Right lobe of liver (tissue), 6 donors: ENCODE data around the gene WIF1. TPM values are rescaled to one million over a fixed set of nuclear protein-coding genes. Genes with fewer than 3 reads are reported as not detected.

Experiments
- ATAC-seq, 4 donors: fragments of 200-7000 bp; cut with Tn5 transposase; one replicate each; pipeline ENCODE4 v1.9.1; 2020; ENCODE audit warnings: mild to moderate bottlenecking in 4 of 4, moderate library complexity in 4 of 4
- DNase-seq, 3 donors: peaks; one replicate each; pipeline ENCODE4 v3.0.0-alpha.2; 2020
- H3K27ac ChIP-seq, 3 donors: fragments of 200-600 bp; one replicate each; pipeline ENCODE4 v1.8.0; 2022
- H3K27me3 ChIP-seq, 2 donors: fragments of 200-600 bp; one replicate each; pipeline ENCODE4 v1.8.0; 2022
- H3K36me3 ChIP-seq, 4 donors: fragments of 200-600 bp; sonication (generic) in 1 of 4; one replicate each; pipeline versions ENCODE4 v1.5.1 to v1.8.0; 2017 to 2022; ENCODE audit warnings: control low read depth in 1 of 4
- H3K4me1 ChIP-seq, 4 donors: fragments of 200-600 bp; sonication (generic) in 1 of 4; one replicate each; pipeline versions ENCODE4 v1.5.1 to v1.8.0; 2017 to 2022; ENCODE audit warnings: control low read depth in 1 of 4
- H3K4me3 ChIP-seq, 3 donors: fragments of 200-600 bp; one replicate each; pipeline ENCODE4 v1.8.0; 2022
- H3K9me3 ChIP-seq, 4 donors: fragments of 200-600 bp; sonication (generic) in 1 of 4; one replicate each; pipeline versions ENCODE4 v1.5.1 to v1.8.0; 2017 to 2022; ENCODE audit warnings: control low read depth in 1 of 4
- POLR2A ChIP-seq: fragments of 450-650 bp; IDR thresholded peaks from one replicate; pipeline ENCODE4 v1.6.1; 2017; ENCODE audit warnings: antibody characterized with exemption, mild to moderate bottlenecking
- WGBS: methylation state at CpG from one replicate; pipeline ENCODE4 v1.1.6; 2018; ENCODE audit warnings: low coverage, low lambda C conversion rate; ENCODE audit not compliant: insufficient coverage; ENCODE audit errors: missing lambda C conversion rate; 5-methylcytosine and 5-hydroxymethylcytosine counted together
- intact Hi-C, 2 donors: fragments of 100-400 bp; cut with DNase I; formaldehyde crosslinking; loops; one replicate each; pipeline versions ENCODE4 v1.11.2 to v1.14.1; 2022
- total RNA-seq, 6 experiments: library from RNA; depleted of rRNA in 2 of 6; stranded (reverse); fragments of >200 nt in 2 of 6; fragmentation: NEBNext Ultra II Directional in 3 of 6; extraction: Animal tissue kit (Norgen Biotek cat#: 25700) in 3 of 6; gene quantifications; one replicate each; pipeline versions ENCODE4 v1.1.0 to v1.2.4, GENCODE V29; 2016 to 2023
- TF ChIP-seq, protein P1 (sequence below), 4 donors: fragments of 200-600 bp in 3 of 4; fragments of 450-650 bp in 1 of 4; IDR thresholded peaks; one replicate each; pipeline versions ENCODE4 v1.5.1 to v1.8.0; 2016 to 2022; ENCODE audit warnings: antibody characterized with exemption in 4 of 4, mild to moderate bottlenecking in 2 of 4
- donor health status: DM: no; HTN: yes; CAD: no.
- donor health status: DM: no; HTN: no; CAD: no.
- donor health status: DM: no; HTN: no; CAD: no.
- donor health status: DM: no; HTN: yes; CAD: no.
- donor health status: DM: no; HTN: yes; CAD: no.

Gene WIF1
- total RNA-seq, 6 experiments from 2014 or later, result not detected

DNA sequence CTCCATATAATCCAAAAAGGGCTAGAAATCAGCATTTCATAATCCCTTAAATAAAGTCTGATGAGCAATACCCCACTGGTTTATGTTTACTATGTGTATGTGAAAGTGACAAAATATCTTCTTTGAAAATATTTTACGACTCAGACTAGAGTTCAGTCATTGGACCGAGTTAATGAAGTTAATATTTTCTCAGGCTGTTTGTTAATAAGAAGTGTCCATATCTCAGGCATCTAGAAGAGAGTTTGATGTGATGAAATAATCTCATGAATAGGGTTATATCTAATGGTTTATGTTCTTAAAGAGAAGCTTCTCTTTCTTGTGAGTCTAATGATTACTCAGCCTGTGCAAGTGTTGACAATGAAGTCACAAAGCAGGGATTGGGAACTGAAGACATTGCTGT, 51.8 kb downstream of the WIF1 start:
- Histone ChIP-seq H3K36me3 (no peaks in the 10 kb centered on the region), H3K9me3 (no peaks in the 10 kb centered on the region), H3K27me3 (no peaks in the 10 kb centered on the region), H3K27ac (no peak overlapping the region), H3K4me1 (no peaks in the 10 kb centered on the region), H3K4me3 (no peak overlapping the region)
- intact Hi-C loops, result no loop called here
- ATAC-seq, result no peak
- DNase-seq, result no peak
- 37% methylated on average over 2 of the region's 2 CpGs for WGBS
- TF ChIP-seq, protein P1, sequence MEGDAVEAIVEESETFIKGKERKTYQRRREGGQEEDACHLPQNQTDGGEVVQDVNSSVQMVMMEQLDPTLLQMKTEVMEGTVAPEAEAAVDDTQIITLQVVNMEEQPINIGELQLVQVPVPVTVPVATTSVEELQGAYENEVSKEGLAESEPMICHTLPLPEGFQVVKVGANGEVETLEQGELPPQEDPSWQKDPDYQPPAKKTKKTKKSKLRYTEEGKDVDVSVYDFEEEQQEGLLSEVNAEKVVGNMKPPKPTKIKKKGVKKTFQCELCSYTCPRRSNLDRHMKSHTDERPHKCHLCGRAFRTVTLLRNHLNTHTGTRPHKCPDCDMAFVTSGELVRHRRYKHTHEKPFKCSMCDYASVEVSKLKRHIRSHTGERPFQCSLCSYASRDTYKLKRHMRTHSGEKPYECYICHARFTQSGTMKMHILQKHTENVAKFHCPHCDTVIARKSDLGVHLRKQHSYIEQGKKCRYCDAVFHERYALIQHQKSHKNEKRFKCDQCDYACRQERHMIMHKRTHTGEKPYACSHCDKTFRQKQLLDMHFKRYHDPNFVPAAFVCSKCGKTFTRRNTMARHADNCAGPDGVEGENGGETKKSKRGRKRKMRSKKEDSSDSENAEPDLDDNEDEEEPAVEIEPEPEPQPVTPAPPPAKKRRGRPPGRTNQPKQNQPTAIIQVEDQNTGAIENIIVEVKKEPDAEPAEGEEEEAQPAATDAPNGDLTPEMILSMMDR (IDR thresholded peaks at IDR 0.05), result no peak
- no peak for TF ChIP-seq POLR2A

GRCh38 chr12:65067383-65067782, 53.7 kb downstream of the WIF1 start:
- H3K27ac ChIP-seq, result no peak overlapping the region
- intact Hi-C loops, result no loop called here
- H3K4me1 ChIP-seq, result no peaks in the 10 kb centered on the region
- no peaks in the 10 kb centered on the region for H3K36me3 ChIP-seq
- H3K27me3 ChIP-seq, result no peaks in the 10 kb centered on the region
- no peak for DNase-seq
- H3K9me3 ChIP-seq, result no peaks in the 10 kb centered on the region
- WGBS, result 71% methylated on average over 6 of the region's 8 CpGs
- TF ChIP-seq, protein P1 (IDR thresholded peaks at IDR 0.05), result no peak
- no peak for TF ChIP-seq POLR2A
- no peak overlapping the region for H3K4me3 ChIP-seq
- ATAC-seq, result no peak

GRCh38 chr12:65055859-65056258, 65.2 kb downstream of the WIF1 start:
- H3K36me3 ChIP-seq, result no peaks in the 10 kb centered on the region
- H3K9me3 ChIP-seq, result no peaks in the 10 kb centered on the region
- DNase-seq (no peak), ATAC-seq (no peak)
- H3K27me3 ChIP-seq, result peaks cover 0 to 4% of the 10 kb centered on the region in 2 donors
- no peak overlapping the region for H3K27ac ChIP-seq
- intact Hi-C loops, result no loop called here
- no peaks in the 10 kb centered on the region for H3K4me1 ChIP-seq
- WGBS, result 53% methylated on average over 4 of the region's 4 CpGs
- H3K4me3 ChIP-seq, result no peak overlapping the region
- TF ChIP-seq, protein P1 (IDR thresholded peaks at IDR 0.05), result no peak
- no peak for TF ChIP-seq POLR2A

GRCh38 chr12:65051218-65051617, 69.9 kb downstream of the WIF1 start:
- Histone ChIP-seq H3K36me3 (no peaks in the 10 kb centered on the region), H3K4me1 (no peaks in the 10 kb centered on the region), H3K9me3 (no peaks in the 10 kb centered on the region), H3K27me3 (no peaks in the 10 kb centered on the region), H3K27ac (no peak overlapping the region), H3K4me3 (no peak overlapping the region)
- ATAC-seq (no peak), DNase-seq (no peak)
- TF ChIP-seq POLR2A, result no peak
- TF ChIP-seq, protein P1 (IDR thresholded peaks at IDR 0.05), result no peak
- intact Hi-C loops, result no loop called here
- 67% methylated on average over 9 of the region's 9 CpGs for WGBS

- 71% methylated on average over 4 of the region's 4 CpGs for WGBS
- TF ChIP-seq POLR2A, result no peak
- TF ChIP-seq, protein P1 (IDR thresholded peaks at IDR 0.05), result no peak
- Histone ChIP-seq H3K9me3 (no peaks in the 10 kb centered on the region), H3K36me3 (no peaks in the 10 kb centered on the region), H3K27ac (no peak overlapping the region), H3K4me3 (no peak overlapping the region), H3K27me3 (no peaks in the 10 kb centered on the region), H3K4me1 (no peaks in the 10 kb centered on the region)
- no peak for ATAC-seq
- no peak for DNase-seq
- intact Hi-C loops, result no loop called here
Observed at GRCh38 chr12:65045269-65045668, 75.8 kb downstream of the WIF1 start.
